Suprapubic skin (tissue), 4 donors: ENCODE results near the gene LMCD1. TPM values are rescaled to one million over a fixed set of nuclear protein-coding genes. Genes with fewer than 3 reads are reported as not detected.

Experiments used
- DNase-seq, 2 donors: peaks; one replicate each; pipeline ENCODE4 v3.0.0-alpha.2; 2019; ENCODE audit warnings: low spot score in 2 of 2
- H3K27ac ChIP-seq: fragments of 200-600 bp; sonication (generic); one replicate; pipeline ENCODE4 v1.5.1; 2019
- H3K27me3 ChIP-seq: fragments of 200-600 bp; sonication (generic); one replicate; pipeline ENCODE4 v1.5.1; 2019
- H3K36me3 ChIP-seq: fragments of 200-600 bp; sonication (generic); one replicate; pipeline ENCODE4 v1.5.1; 2019
- H3K4me1 ChIP-seq: fragments of 200-600 bp; sonication (generic); one replicate; pipeline ENCODE4 v1.5.1; 2019
- H3K4me3 ChIP-seq: fragments of 200-600 bp; sonication (generic); one replicate; pipeline ENCODE4 v1.5.1; 2019; ENCODE audit warnings: mild to moderate bottlenecking
- H3K9me3 ChIP-seq: fragments of 200-600 bp; sonication (generic); one replicate; pipeline ENCODE4 v1.5.1; 2019
- CTCF ChIP-seq, 2 donors: fragments of 200-600 bp in 1 of 2; fragments of 450-650 bp in 1 of 2; sonication (generic) in 1 of 2; IDR thresholded peaks; one replicate each; pipeline ENCODE4 v1.5.1; 2016 to 2019; ENCODE audit warnings: antibody characterized with exemption in 2 of 2, mild to moderate bottlenecking in 1 of 2, moderate library complexity in 1 of 2
- EP300 ChIP-seq: sonication (generic); formaldehyde crosslinking; IDR thresholded peaks from one replicate; pipeline ENCODE4 v1.6.1; 2017; ENCODE audit warnings: antibody characterized with exemption
- POLR2A ChIP-seq, 2 donors: fragments of 450-650 bp; IDR thresholded peaks; one replicate each; pipeline ENCODE4 v1.6.1; 2017; ENCODE audit warnings: antibody characterized with exemption in 2 of 2, mild to moderate bottlenecking in 2 of 2, moderate library complexity in 2 of 2
- POLR2AphosphoS5 ChIP-seq, 3 donors: sonication (generic); formaldehyde crosslinking; IDR thresholded peaks; one replicate each; pipeline ENCODE4 v1.6.1; 2017; ENCODE audit warnings: antibody characterized with exemption in 3 of 3
- WGBS: methylation state at CpG from one replicate; pipeline ENCODE4 v1.1.5; 2018; 5-methylcytosine and 5-hydroxymethylcytosine counted together
- total RNA-seq, 4 donors: library from RNA; depleted of rRNA; stranded (reverse); fragments of >200 nt; gene quantifications; one replicate each; pipeline ENCODE4 v1.1.0, GENCODE V29; 2016

The LMCD1 gene
- total RNA-seq, 4 donors from 2014 or later, result 33.4 to 49.3 (median 36.8) TPM

GRCh38 chr3:8516783-8517182 lies 15.2 kb downstream of the LMCD1 start:
- 95% methylated on average over 2 of the region's 2 CpGs for WGBS
- Histone ChIP-seq H3K4me1 (peaks cover 25% of the 10 kb centered on the region), H3K4me3 (no peak overlapping the region), H3K27me3 (no peaks in the 10 kb centered on the region), H3K27ac (no peak overlapping the region), H3K9me3 (no peaks in the 10 kb centered on the region), H3K36me3 (peaks cover 3% of the 10 kb centered on the region)
- DNase-seq, result no peak
- TF ChIP-seq POLR2A (IDR thresholded peaks at IDR 0.05) (no peak), CTCF (IDR thresholded peaks at IDR 0.05) (no peak)

GRCh38 chr3:8517487-8517886 lies 15.9 kb downstream of the LMCD1 start:
- Histone ChIP-seq H3K4me3 (no peak overlapping the region), H3K27ac (no peak overlapping the region), H3K27me3 (no peaks in the 10 kb centered on the region), H3K36me3 (no peaks in the 10 kb centered on the region), H3K9me3 (no peaks in the 10 kb centered on the region), H3K4me1 (peaks cover 25% of the 10 kb centered on the region)
- TF ChIP-seq EP300 (no peak), POLR2AphosphoS5 (IDR thresholded peaks at IDR 0.05) (no peak)
- DNase-seq, result no peak
- 54% methylated on average over 2 of the region's 2 CpGs for WGBS

GRCh38 chr3:8518138-8518537 lies 16.5 kb downstream of the LMCD1 start:
- TF ChIP-seq CTCF (IDR thresholded peaks at IDR 0.05), result no peak
- no peak for TF ChIP-seq EP300
- no peak for TF ChIP-seq POLR2A (IDR thresholded peaks at IDR 0.05)
- TF ChIP-seq POLR2AphosphoS5 (IDR thresholded peaks at IDR 0.05), result no peak
- WGBS, result 93% methylated on average over 2 of the region's 2 CpGs
- H3K27ac ChIP-seq, result no peak overlapping the region
- peaks cover 25% of the 10 kb centered on the region for H3K4me1 ChIP-seq
- H3K4me3 ChIP-seq, result no peak overlapping the region
- H3K27me3 ChIP-seq, result no peaks in the 10 kb centered on the region
- no peaks in the 10 kb centered on the region for H3K9me3 ChIP-seq
- H3K36me3 ChIP-seq, result no peaks in the 10 kb centered on the region
- no peak for DNase-seq

GRCh38 chr3:8519156-8519555 lies 17.5 kb downstream of the LMCD1 start:
- TF ChIP-seq POLR2A (IDR thresholded peaks at IDR 0.05) (no peak), POLR2AphosphoS5 (IDR thresholded peaks at IDR 0.05) (no peak), CTCF (IDR thresholded peaks at IDR 0.05) (no peak), EP300 (no peak)
- 58% methylated on average over 3 of the region's 3 CpGs for WGBS
- Histone ChIP-seq H3K27me3 (no peaks in the 10 kb centered on the region), H3K36me3 (no peaks in the 10 kb centered on the region), H3K9me3 (no peaks in the 10 kb centered on the region), H3K4me1 (peaks cover 32% of the 10 kb centered on the region), H3K4me3 (no peak overlapping the region), H3K27ac (no peak overlapping the region)
- no peak for DNase-seq

- Histone ChIP-seq H3K4me1 (peaks cover 36% of the 10 kb centered on the region), H3K36me3 (no peaks in the 10 kb centered on the region), H3K27me3 (no peaks in the 10 kb centered on the region), H3K27ac (no peak overlapping the region), H3K9me3 (no peaks in the 10 kb centered on the region), H3K4me3 (no peak overlapping the region)
- TF ChIP-seq EP300 (no peak), CTCF (IDR thresholded peaks at IDR 0.05) (no peak), POLR2A (IDR thresholded peaks at IDR 0.05) (no peak), POLR2AphosphoS5 (IDR thresholded peaks at IDR 0.05) (no peak)
- WGBS, result 51% methylated on average over 2 of the region's 2 CpGs
- no peak for DNase-seq
Measured at GRCh38 chr3:8519774-8520448, 18.3 kb downstream of the LMCD1 start.
